Neuronal stem cell (in vitro differentiated cells): ENCODE results near the gene ASPRV1.
"Not testable (repeated sequence)": the region's sequence is repeated elsewhere in the genome, so short reads cannot be mapped to it uniquely, and the experiment has no call there.

Experiments
- DNase-seq: peaks from one replicate; pipeline ENCODE4 v3.0.0-alpha.2; 2013; ENCODE audit warnings: low spot score
- H2AFZ ChIP-seq: one replicate; pipeline ENCODE4 v1.6.1; 2013; ENCODE audit warnings: mild to moderate bottlenecking, low read length, inconsistent platforms
- H2AK5ac ChIP-seq: 2 replicates; pipeline ENCODE4 v1.6.1; 2013; ENCODE audit warnings: low read depth, mild to moderate bottlenecking, inconsistent platforms, low read length, moderate library complexity, mixed read lengths
- H2BK120ac ChIP-seq: 2 replicates; pipeline ENCODE4 v1.6.1; 2013; ENCODE audit warnings: low read depth, mild to moderate bottlenecking, inconsistent platforms, low read length, moderate library complexity, mixed read lengths
- H2BK12ac ChIP-seq: one replicate; pipeline ENCODE4 v1.6.1; 2013; ENCODE audit warnings: low read length, inconsistent platforms
- H2BK15ac ChIP-seq: 2 replicates; pipeline ENCODE4 v1.6.1; 2013; ENCODE audit warnings: mild to moderate bottlenecking, low read length, inconsistent platforms, mixed read lengths
- H2BK5ac ChIP-seq: one replicate; pipeline ENCODE4 v1.6.1; 2013; ENCODE audit warnings: inconsistent platforms, mild to moderate bottlenecking, low read length, moderate library complexity
- H3K14ac ChIP-seq: one replicate; pipeline ENCODE4 v1.6.1; 2013; ENCODE audit warnings: low read length, inconsistent platforms
- H3K18ac ChIP-seq: 2 replicates; pipeline ENCODE4 v1.6.1; 2013; ENCODE audit warnings: low read length, inconsistent platforms
- H3K23ac ChIP-seq: 2 replicates; pipeline ENCODE4 v1.6.1; 2013; ENCODE audit warnings: low read depth, mild to moderate bottlenecking, mixed read lengths, low read length, inconsistent platforms; ENCODE audit not compliant: poor library complexity
- H3K27ac ChIP-seq: replicated peaks from 3 replicates; pipeline ENCODE4 v1.5.1; 2013; ENCODE audit warnings: low read length, inconsistent platforms
- H3K27me3 ChIP-seq, 3 experiments: 2 replicates each; pipeline ENCODE4 v1.6.1; 2013; ENCODE audit warnings: low read length in 3 of 3, mild to moderate bottlenecking in 2 of 3, inconsistent platforms in 1 of 3, low read depth in 1 of 3, mixed read lengths in 1 of 3, moderate library complexity in 1 of 3; ENCODE audit not compliant: control insufficient read depth in 3 of 3, insufficient read depth in 3 of 3
- H3K36me3 ChIP-seq, 2 donors: replicated peaks in 1 of 2; 2 replicates each; pipeline ENCODE4 v1.6.1; 2013; ENCODE audit warnings: low read length in 2 of 2; ENCODE audit not compliant: control insufficient read depth in 2 of 2, insufficient read depth in 2 of 2
- H3K4ac ChIP-seq: 2 replicates; pipeline ENCODE4 v1.6.1; 2013; ENCODE audit warnings: inconsistent platforms, mild to moderate bottlenecking, low read length, moderate library complexity
- H3K4me1 ChIP-seq, 2 donors: 1 replicate in 1 of 2; 2 replicates in 1 of 2; pipeline ENCODE4 v1.6.1; 2013; ENCODE audit warnings: low read length in 2 of 2, low read depth in 1 of 2; ENCODE audit not compliant: control insufficient read depth in 2 of 2, insufficient read depth in 1 of 2
- H3K4me2 ChIP-seq: one replicate; pipeline ENCODE4 v1.6.1; 2013; ENCODE audit warnings: mild to moderate bottlenecking, low read length, inconsistent platforms; ENCODE audit not compliant: insufficient read depth, poor library complexity, severe bottlenecking
- H3K4me3 ChIP-seq, 2 donors: 2 replicates each; pipeline ENCODE4 v1.5.1; 2013; ENCODE audit warnings: low read length in 2 of 2, mild to moderate bottlenecking in 2 of 2, inconsistent platforms in 1 of 2, moderate library complexity in 1 of 2
- H3K79me1 ChIP-seq: one replicate; pipeline ENCODE4 v1.6.1; 2013; ENCODE audit warnings: low read depth, mild to moderate bottlenecking, inconsistent platforms, low read length, moderate library complexity
- H3K9ac ChIP-seq: one replicate; pipeline ENCODE4 v1.6.1; 2013; ENCODE audit warnings: mild to moderate bottlenecking, low read depth, low read length, inconsistent platforms; ENCODE audit not compliant: poor library complexity
- H3K9me3 ChIP-seq, 2 donors: replicated peaks in 1 of 2; 2 replicates each; pipeline versions ENCODE3 to v1.6.1; 2013; ENCODE audit warnings: low read length in 2 of 2, mild to moderate bottlenecking in 2 of 2, inconsistent platforms in 1 of 2, low read depth in 1 of 2, mixed read lengths in 1 of 2, moderate library complexity in 1 of 2; ENCODE audit not compliant: control insufficient read depth in 2 of 2, insufficient read depth in 1 of 2
- H4K8ac ChIP-seq: one replicate; pipeline ENCODE4 v1.6.1; 2013; ENCODE audit warnings: low read depth, mild to moderate bottlenecking, inconsistent platforms, low read length, moderate library complexity
- H4K91ac ChIP-seq: one replicate; pipeline ENCODE4 v1.6.1; 2013; ENCODE audit warnings: low read length, low read depth, mild to moderate bottlenecking, inconsistent platforms; ENCODE audit not compliant: poor library complexity
- WGBS, 2 donors: extraction: QIAGEN DNeasy Blood & Tissue Kit; methylation state at CpG; one replicate each; pipeline ENCODE4 v1.1.7; 2013; ENCODE audit warnings: missing lambda C conversion rate in 2 of 2, mixed read lengths in 1 of 2; ENCODE audit not compliant: insufficient read length in 2 of 2, insufficient replicate concordance in 1 of 2; ENCODE audit errors: extremely low coverage in 2 of 2; 5-methylcytosine and 5-hydroxymethylcytosine counted together

ASPRV1 gene

GRCh38 chr2:70003093-70003830 lies 41.8 kb upstream of the ASPRV1 start:
- no peak overlapping the region for H3K14ac ChIP-seq
- no peak overlapping the region for H3K4me3 ChIP-seq
- H2BK120ac ChIP-seq, result no peak overlapping the region
- no CpG with 5 or more reads among the region's 6 CpGs for WGBS, 2 donors
- no peak overlapping the region for H2BK15ac ChIP-seq
- H3K36me3 ChIP-seq, result peaks cover 0 to under 1% of the 10 kb centered on the region in 2 donors
- no peaks in the 10 kb centered on the region for H3K79me1 ChIP-seq
- H2BK5ac ChIP-seq, result no peak overlapping the region
- no peak overlapping the region for H3K4ac ChIP-seq
- H3K27ac ChIP-seq, result no peak overlapping the region
- no peak overlapping the region for H3K9ac ChIP-seq
- H3K4me1 ChIP-seq, result no peaks in the 10 kb centered on the region
- H3K9me3 ChIP-seq, result no peaks in the 10 kb centered on the region
- H2BK12ac ChIP-seq, result no peak overlapping the region
- no peak for DNase-seq
- H4K8ac ChIP-seq, result no peak overlapping the region
- H2AFZ ChIP-seq, result no peak overlapping the region
- H3K18ac ChIP-seq, result no peak overlapping the region
- H2AK5ac ChIP-seq, result no peak overlapping the region
- no peak overlapping the region for H4K91ac ChIP-seq
- H3K4me2 ChIP-seq, result no peak overlapping the region
- no peaks in the 10 kb centered on the region for H3K27me3 ChIP-seq
- H3K23ac ChIP-seq, result no peak overlapping the region

GRCh38 chr2:70002241-70002899 lies 40.9 kb upstream of the ASPRV1 start:
- no peak overlapping the region for H4K91ac ChIP-seq
- H3K4me1 ChIP-seq, result no peaks in the 10 kb centered on the region
- H3K36me3 ChIP-seq, result no peaks in the 10 kb centered on the region
- no peak overlapping the region for H2BK5ac ChIP-seq
- H3K4me2 ChIP-seq, result no peak overlapping the region
- WGBS, 2 donors, result no CpG with 5 or more reads among the region's 2 CpGs
- H3K9me3 ChIP-seq, result no peaks in the 10 kb centered on the region
- no peaks in the 10 kb centered on the region for H3K79me1 ChIP-seq
- no peak overlapping the region for H2BK15ac ChIP-seq
- H4K8ac ChIP-seq, result no peak overlapping the region
- H3K4me3 ChIP-seq, result no peak overlapping the region
- H2BK12ac ChIP-seq, result no peak overlapping the region
- no peak overlapping the region for H2AFZ ChIP-seq
- no peak overlapping the region for H3K4ac ChIP-seq
- H3K27ac ChIP-seq, result no peak overlapping the region
- H3K27me3 ChIP-seq, result no peaks in the 10 kb centered on the region
- H3K14ac ChIP-seq, result no peak overlapping the region
- no peak overlapping the region for H2BK120ac ChIP-seq
- H3K18ac ChIP-seq, result no peak overlapping the region
- DNase-seq, result no peak
- H3K9ac ChIP-seq, result no peak overlapping the region
- H2AK5ac ChIP-seq, result no peak overlapping the region
- H3K23ac ChIP-seq, result no peak overlapping the region

DNA sequence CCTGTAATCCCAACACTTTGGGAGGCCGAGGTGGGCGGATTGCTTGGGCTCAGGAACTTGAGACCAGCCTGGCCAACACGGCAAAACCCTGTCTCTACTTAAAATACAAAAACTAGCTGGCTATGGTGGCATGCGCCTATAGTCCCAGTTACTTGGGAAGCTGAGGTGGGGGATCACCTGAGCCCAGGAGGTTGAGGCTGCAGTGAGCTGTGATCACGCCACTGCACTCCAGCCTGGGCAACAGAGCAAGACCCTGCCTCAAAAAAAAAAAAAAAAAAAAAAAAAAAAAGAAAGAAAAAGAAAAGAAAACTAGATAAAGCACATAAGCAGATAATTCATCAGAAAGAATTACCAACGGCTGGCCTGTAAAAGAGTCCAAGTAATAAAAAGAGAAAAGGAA lies 39.1 kb upstream of the ASPRV1 start:
- H3K9me3 ChIP-seq, H3K4me2 ChIP-seq, H3K4ac ChIP-seq, H3K27ac ChIP-seq, H3K27me3 ChIP-seq, H3K4me1 ChIP-seq, H3K79me1 ChIP-seq, H3K9ac ChIP-seq, H2AK5ac ChIP-seq, H2BK12ac ChIP-seq, DNase-seq, H4K91ac ChIP-seq, H3K14ac ChIP-seq, H3K18ac ChIP-seq, H3K23ac ChIP-seq, H4K8ac ChIP-seq, H2AFZ ChIP-seq, H3K4me3 ChIP-seq, H2BK15ac ChIP-seq, H2BK120ac ChIP-seq, H2BK5ac ChIP-seq: not testable (repeated sequence)
- H3K36me3 ChIP-seq, result peaks cover 0 to 12% of the 10 kb centered on the region in 2 donors
- WGBS, 2 donors, result no CpG with 5 or more reads among the region's 6 CpGs

- no peak for DNase-seq
- Histone ChIP-seq H4K8ac (no peak overlapping the region), H2AK5ac (no peak overlapping the region), H3K23ac (no peak overlapping the region), H3K27ac (no peak overlapping the region), H3K4me2 (no peak overlapping the region), H3K4me1 (no peaks in the 10 kb centered on the region), H3K9me3 (no peaks in the 10 kb centered on the region), H3K4me3 (no peak overlapping the region), H3K18ac (no peak overlapping the region), H3K27me3 (no peaks in the 10 kb centered on the region), H4K91ac (no peak overlapping the region), H2BK12ac (no peak overlapping the region), H3K36me3 (peaks cover 0 to 23% of the 10 kb centered on the region in 2 donors), H2AFZ (no peak overlapping the region), H3K4ac (no peak overlapping the region), H2BK15ac (no peak overlapping the region), H3K9ac (no peak overlapping the region), H2BK5ac (no peak overlapping the region), H3K14ac (no peak overlapping the region), H3K79me1 (no peaks in the 10 kb centered on the region), H2BK120ac (no peak overlapping the region)
- no CpG with 5 or more reads among the region's 6 CpGs for WGBS, 2 donors
These were observed 37.3 kb upstream of the ASPRV1 start for GRCh38 chr2:69998761-69999160.
